ENCODE results near the gene ZFYVE9.
"Not testable (repeated sequence)": the region's sequence is repeated elsewhere in the genome, so short reads cannot be mapped to it uniquely, and the experiment has no call there.

ZFYVE9 gene, protein sequence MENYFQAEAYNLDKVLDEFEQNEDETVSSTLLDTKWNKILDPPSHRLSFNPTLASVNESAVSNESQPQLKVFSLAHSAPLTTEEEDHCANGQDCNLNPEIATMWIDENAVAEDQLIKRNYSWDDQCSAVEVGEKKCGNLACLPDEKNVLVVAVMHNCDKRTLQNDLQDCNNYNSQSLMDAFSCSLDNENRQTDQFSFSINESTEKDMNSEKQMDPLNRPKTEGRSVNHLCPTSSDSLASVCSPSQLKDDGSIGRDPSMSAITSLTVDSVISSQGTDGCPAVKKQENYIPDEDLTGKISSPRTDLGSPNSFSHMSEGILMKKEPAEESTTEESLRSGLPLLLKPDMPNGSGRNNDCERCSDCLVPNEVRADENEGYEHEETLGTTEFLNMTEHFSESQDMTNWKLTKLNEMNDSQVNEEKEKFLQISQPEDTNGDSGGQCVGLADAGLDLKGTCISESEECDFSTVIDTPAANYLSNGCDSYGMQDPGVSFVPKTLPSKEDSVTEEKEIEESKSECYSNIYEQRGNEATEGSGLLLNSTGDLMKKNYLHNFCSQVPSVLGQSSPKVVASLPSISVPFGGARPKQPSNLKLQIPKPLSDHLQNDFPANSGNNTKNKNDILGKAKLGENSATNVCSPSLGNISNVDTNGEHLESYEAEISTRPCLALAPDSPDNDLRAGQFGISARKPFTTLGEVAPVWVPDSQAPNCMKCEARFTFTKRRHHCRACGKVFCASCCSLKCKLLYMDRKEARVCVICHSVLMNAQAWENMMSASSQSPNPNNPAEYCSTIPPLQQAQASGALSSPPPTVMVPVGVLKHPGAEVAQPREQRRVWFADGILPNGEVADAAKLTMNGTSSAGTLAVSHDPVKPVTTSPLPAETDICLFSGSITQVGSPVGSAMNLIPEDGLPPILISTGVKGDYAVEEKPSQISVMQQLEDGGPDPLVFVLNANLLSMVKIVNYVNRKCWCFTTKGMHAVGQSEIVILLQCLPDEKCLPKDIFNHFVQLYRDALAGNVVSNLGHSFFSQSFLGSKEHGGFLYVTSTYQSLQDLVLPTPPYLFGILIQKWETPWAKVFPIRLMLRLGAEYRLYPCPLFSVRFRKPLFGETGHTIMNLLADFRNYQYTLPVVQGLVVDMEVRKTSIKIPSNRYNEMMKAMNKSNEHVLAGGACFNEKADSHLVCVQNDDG (N-terminal part only)

DNA sequence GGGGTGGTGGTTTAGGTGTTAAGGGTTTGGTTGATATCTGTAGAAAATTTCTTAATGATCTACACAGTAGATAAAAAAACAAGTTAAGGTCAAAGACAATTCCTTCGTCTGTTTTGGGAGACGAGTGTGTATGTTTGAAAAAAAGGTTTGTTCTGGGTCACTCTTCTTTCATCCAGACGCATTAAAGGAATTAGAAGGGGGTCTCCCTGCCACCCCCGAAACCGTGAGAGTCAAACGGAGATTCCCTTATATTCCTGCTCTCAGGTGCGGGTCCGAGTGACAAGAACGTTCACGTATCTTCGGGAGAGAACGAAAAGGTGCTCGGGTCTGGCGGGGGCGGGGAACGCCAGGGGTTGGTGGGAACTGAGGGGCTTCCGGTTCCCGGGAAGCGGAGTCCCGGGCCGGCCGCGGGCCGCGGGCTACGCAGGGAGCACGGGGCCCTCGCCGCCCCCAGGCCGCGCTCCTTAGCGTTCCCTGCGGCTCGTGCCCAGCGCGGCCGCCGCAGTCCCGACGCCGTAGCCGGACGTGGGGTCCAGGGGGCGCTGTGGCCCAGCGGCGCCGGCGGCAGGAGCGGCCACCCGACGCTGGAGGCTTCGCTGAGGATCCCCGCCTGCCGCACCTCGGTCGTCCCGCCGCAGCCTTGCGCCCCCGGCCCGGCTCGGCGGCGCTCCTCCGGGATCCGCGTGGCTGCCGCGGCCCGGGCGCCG, at the start of gene ZFYVE9:
Gene ZFYVE9, plus strand, starts transcription at position 577 of the 707 bp plus-strand sequence. CDS start 91,118 bp downstream, outside the sequence.
- peak; percentile 57 for DNase-seq

DNA sequence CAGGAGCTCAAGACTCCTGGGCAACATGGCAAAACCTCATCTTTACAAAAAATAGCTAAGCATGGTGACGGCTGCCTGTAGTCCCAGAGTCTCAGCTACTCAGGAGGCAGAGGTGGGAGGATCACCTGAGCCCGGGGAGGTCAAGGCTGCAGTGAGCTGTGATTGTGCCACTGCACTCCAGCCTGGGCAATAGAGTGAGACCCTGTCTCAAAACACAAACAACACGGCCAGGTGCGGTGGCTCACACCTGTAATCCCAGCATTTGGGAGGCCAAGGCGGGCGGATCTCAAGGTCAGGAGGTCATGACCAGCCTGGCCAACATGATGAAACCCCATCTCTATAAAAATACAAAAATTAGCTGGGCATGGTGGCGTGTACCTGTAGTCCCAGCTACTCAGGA, 47.6 kb upstream of the ZFYVE9 start:
- DNase-seq = not testable (repeated sequence)

DNA sequence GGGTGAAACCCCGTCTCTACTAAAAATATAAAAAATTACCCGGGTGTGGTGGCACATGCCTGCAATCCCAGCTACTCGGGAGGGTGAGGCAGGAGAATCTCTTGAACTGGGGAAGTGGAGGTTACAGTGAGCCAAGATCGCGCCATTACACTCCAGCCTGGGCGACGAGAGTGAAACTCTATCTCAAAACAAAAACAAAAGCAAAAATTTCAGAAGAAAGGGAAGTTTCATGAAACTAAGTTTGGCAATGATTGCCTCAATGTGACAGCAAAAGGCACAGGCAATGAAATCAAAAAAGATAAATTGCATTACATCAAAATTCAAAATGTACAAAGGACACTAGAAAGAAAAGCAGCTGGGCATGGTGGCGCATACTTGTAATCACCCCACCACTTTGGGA, 45.7 kb upstream of the ZFYVE9 start:
- DNase-seq = no peak

DNA sequence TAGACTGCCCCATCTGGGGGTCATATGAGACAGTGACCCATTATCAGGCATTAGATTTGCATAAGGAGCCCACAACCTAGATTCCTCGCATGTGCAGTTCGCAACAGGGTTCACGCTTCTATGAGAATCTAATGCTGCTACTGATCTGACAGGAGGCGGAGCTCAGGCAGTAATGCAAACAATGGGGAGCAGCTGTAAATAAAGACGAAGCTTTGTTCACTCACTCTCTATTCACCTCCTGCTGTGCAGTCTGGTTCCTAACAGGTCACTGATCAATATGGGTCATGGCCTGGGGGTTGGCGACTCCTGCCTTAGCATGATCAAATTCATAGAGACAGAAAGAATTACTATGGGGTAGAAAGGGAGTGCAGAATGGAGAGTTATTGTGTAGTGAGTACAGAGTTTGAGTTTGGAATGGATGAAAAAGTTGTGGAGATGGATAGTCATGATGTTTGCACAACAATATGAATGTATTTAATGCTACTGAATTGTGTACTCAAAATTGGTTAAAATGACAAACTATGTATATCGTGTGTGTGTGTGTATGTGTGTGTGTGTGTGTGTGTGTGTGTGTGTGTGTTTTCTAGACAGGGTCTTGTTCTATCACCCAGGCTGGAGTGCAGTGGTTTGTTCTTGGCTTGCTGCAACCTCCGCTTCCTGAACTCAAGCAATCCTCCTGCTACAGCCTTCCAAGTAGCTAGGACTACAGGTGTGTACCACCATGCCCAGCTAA, 43.6 kb upstream of the ZFYVE9 start:
- no peak for DNase-seq

DNA sequence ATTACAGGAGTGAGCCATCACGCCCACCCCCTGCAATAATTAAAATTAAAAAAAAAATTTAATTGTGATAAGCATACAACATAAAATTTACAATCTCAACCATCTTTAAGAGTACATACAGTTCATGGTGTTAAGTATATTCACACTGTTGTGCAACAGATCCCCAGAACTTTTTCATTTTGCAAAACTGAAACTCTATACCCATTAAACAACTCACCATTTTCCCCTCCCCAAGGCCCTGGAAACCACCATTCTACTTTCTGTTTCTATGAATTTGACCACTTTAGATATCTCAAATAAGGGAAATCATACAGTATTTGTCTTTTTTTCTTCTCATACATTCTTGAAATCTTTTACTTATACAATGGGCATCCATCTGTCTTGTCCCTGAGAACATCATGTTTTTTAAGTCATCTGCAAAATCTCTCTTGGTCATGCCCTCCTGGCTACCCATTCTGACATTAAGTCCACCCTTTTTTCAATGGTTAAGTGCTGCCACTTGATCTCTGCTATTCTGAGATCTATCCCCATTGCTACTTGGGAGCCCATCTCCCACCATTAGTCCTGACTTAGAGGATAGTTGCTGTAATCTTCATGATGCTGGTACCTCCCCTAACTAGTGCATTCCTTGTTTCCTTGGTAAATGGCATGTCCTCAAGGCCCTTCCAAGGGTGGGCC, 39.4 kb upstream of the ZFYVE9 start:
- no peak for DNase-seq

DNA sequence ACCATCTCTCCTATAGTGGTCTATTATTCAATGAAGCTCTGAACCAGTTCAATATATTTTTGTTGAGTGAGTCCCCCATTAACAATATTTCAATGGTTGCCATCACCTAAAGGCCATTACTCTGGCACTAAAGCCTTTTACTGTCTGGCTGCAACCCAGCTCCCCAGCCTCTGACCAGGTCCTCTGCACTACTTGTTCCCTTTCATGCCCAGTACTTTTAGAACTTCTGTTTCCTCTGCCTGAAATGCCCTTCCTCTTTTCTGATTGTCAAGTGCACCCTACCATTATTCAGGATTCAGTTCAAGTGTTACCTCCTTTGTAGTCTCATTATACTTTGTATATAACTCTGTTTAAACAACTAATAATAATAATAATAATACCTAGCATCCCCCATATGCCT, 30.4 kb upstream of the ZFYVE9 start:
- no peak for DNase-seq

DNA sequence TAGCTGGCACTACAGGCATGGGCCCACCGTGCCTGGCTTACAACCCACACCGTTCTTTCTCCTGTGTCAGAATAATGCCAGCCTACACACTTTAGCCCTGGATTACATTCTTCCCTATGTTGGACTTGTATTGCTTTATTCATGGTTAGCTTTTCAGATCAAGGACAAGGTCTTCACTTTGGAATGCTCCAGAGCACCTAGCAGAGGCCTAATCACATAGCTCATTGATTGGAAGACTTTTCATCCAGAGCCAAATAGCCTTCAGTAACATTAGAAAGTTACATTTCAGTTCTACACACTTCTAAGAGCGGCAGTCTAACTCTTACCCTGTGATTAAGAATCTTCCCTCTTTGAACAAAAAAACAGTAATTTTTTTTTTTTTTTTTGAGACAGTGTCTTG, 29.4 kb upstream of the ZFYVE9 start:
- DNase-seq = no peak

DNA sequence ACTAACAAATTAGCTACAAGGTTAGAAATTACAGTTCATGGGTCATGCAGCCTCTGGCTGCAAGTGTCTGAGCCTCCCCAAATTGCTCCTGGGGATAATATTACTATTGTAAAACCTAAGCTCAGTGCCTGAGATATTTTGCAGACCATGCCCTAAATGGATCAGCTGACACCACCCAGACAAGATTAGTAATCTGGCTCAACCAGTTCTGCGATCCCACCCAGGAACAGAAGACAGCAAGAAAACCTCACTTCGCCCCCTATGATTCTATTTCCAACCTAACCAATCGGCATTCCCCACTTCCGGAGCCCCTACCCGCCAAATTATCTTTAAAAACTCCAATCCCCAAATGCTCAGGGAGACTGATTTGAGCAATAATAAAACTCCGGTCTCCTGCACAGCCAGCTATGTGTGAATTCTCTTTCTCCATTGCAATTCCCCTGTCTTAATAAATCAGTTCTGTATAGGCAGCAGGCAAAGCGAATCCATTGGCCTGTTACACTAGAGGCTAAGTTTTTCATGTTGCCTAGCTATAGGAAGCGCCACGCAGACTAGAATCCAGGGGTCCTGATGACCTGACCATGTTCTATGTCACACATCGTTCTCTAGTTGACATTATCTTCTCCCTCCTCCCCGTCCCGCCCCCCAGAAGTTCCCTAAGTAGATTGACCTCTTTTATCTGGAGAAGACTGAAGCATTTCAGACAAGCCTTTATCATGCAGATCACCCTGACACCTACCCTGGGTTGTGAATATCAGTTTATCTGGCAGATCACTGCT, 22.4 kb upstream of the ZFYVE9 start:
- DNase-seq = no peak

DNA sequence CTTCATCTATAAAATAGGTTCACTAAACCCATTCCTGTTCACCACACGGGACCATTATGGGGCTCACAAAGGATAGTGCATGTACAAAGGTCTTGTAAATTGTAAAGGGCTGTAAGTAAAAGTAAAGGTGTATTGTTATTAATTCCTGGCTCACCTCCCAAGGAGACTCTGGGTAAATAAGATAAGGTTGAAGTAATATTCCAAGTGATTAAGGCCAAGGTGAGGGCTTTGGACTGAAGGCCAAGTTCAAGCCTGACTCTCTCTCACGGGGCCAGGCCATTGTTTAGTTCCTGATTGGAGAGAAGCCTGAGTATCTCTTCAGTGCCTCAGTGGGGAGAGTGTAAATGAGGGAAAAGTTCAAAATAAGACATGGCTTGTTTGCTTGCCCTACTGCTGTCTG, 19.5 kb upstream of the ZFYVE9 start:
- DNase-seq = no peak

DNA sequence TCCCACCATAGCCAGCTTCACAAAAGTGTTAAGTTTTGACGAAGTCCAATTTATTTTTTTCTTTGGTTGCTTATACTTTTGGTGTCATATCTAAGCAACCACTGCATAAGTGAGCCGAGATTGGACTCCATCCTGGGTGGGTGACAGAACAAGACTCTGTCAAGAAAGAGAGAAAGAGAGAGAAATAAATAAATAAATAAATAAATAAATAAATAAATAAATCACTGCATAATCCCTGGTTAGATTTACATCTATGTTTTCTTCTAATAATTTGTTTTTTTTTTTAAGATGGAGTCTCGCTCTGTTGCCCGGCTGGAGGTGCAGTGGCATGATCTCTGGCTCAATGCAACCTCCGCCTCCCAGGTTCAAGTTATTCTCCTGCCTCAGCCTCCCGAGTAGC, 18.3 kb upstream of the ZFYVE9 start:
- DNase-seq = no peak

DNA sequence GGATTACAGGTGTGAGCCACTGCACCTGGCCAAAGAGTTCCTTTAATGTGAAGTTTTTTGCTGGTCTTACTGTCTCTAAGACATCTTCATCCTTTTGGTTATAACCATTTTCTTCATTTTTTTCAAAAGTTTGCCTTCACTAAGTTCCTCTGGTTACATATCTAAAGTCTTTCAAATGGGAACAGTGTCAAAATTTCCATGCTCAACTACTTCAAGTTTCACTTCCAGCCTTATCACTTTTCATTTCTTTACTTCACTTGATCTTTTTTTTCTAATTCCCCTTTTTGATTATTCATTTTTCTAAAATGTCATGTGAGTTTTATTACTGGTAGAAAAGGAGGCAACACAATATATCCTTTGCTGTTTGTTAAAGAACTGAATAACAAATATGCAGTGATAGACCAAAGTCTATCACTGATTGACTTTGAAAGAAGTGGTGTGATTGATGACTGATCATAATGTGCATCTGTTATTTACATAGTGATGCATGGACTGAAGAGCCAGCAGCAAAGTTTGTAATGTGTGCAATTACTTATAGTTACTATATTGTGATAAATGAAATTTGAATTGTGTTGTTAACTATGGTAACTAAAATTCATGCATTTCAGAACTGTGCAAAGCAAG, 16.0 kb upstream of the ZFYVE9 start:
- no peak for DNase-seq

DNA sequence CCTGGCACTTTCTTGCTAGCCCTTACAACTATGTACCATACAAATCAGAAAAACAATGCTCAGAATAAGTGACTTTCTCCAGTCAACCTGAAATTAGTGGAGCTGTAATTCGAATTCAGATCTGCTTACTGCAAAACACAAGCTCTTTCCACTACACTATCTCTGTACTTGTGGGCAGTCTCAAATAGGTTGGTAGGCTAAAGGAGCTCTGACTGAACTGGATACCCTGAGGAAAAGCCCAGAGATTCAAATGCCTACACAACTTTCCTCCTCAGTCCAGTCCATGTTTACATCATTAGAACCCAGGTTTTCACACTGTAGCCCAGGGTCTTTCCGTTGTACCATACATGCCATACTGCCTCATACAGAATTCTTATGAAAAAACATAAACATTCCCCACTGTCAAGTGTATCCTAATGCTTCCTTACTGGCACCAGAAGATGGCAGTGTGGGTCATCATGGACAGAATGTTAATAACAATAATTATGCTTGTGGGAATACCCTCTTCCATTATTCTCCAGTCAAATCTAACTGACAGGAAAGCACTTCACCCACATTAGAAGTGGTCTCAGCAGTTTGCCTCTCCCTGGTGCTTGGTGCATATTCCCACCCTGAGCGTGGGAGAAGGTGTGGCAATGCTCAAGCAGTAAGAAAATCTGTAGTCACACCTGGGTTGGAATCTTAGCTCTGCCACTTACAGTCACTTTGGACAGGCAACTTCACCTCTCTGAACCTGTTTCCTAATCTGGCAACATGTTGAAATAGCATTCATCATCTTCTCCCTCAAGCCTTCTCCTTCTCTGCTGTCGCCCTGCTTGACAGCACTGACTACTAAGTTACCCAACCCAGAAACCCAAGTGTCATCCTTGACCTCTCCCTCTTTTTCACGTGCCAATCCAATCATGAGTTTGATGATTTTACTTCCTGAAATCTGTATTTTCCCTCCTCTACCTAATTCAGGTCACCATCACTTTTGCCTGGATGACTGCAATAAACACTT, 14.4 kb upstream of the ZFYVE9 start:
- peak; percentile 22 for DNase-seq

DNA sequence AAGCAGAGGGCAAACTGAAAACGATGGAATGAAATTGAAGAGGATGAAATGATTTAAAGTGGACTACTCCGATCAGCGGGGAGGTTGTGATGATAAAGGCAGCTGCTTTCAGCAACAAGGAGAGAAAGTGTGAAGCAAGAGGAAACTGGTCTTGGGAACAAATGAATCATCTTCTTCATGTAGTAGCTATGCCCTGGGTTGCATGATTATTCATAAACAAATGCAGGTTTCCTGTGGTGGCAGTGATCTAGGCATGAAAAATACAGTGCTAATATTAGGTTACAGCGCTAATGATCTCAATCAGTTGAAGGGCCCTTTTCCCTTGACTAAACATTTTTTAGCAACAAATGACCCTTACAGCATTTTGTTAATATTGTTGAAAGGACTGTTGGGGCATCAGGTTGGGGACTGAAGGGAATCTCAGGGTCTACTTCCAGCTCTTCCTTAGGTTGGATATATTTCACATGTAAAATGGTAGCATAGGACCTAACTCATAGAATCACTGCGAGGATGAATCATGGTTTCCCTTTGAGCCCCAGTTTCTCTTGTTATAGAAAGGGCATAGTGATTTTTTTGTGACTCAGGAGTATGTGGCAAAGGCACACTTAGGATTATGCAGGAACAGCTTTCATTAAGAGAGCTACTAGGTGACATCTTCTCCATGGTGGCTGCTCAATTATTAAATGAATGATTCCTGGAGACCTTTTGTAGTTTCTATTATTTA, 1.9 kb upstream of the ZFYVE9 start:
- DNase-seq = no peak

DNA sequence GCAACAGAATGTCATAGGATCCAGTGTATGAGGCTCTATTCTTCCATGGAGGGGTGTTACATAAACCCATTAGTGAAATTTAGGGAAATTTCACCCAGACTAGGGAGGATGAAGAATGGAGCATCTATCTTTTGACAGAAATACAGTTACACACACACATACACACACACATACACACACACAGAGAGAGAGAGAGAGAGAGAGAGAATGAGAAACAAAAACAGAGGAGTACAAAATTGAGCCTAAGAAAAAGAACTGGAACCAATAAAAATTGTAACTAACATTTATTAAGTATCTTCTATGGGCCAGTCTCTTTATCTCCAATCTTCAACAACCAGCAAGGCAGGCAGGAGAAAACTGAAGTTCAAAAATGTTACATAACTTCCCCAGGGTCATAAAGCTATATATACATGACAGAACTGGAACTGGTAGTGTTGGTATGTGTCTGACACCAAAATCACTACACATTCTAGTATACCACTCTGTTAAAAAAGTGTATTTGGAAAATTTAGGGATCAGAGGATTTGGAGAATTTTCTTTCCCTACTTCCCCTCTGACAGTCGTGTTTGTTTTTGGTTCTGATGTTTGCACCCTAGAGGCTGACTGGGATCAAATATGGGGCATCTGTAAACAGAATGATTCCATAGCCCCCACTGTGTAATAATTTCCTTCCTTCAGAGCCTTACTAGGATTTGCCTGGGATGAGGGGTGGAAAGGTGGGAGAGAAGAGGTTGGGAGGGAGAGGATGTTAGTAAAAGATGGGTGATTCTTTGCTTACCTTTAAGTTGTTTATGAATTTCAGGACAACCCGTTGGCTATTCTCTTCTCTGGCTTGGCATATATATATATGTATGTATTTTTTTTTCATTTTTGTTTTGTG, 1.0 kb upstream of the ZFYVE9 start:
- DNase-seq = no peak

DNA sequence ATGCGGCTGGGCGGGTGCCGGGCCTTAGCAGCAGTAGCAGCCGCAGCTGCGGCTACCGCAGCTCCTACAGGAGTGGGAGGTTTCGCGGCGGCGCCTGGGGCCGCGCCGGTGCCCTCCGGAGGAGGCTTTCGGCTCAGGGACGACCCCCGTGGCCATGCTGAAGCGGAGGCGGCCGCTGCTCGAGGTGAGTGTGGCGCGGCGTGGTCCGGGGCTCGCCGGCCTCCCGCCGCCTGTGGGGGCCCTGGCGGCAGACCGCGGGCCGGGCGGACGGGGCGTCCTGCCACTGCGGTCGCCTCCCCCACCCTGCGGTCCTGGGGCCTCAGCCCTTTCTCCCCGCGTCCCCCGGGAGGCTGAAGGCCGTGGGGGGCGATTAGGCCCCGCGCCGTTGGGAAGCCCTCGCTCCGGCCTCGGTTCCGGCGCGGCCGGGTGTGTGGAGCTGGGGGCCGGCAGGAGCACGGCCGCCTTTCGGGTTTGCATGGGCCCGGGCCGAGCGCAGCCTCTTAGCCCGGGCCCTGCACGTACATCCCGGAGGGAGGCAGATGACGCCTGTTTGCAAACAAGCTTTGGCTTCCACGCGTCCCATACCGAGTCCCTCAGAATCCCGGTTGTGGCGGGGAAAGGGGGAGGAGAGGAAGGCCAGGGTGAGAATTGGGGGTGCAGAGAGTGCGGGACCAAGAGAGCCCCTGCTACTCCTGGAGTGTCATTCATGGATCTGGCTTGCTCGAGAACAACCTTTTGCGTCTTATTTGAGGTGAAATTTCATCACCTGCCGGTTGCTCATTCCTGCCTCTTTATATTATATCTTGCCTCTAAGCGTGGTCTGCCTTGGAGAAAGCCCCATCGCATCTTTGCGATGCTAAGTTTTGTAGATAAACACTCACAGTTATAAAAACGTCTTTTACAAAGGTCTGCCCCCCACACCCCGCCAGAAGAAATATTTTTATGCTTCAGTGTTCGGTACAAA, 613 bp downstream of the ZFYVE9 start:
- peak; percentile 24 for DNase-seq

DNA sequence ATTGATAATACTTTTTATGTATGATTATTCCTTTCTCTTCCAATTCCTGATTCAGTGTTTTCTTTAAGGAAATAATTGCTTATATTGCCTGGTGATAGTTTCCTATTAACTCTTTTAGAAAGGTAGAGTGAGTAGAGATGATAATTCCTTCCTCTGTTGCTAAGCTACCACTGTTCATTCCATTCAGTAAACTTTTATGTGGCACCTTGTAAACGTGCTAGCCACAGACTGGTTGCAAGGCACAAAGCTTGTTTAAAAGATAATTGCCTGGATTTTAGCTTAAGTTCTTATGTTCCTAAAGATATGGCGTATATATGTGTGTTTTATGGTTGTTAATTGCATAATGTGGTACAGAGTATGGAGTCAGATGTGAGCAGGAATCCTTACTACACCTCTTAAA, 3.2 kb downstream of the ZFYVE9 start:
- DNase-seq = no peak

All from NCI-H1092 treated with DMSO at 0.1 percent for 48 hours (cell line).